ENCODE data around the gene RAD51AP1. TPM values are rescaled to one million over a fixed set of nuclear protein-coding genes. Genes with fewer than 3 reads are reported as not detected.
A peak's percentile ranks its signal among the peaks of the same experiment; 100 is the strongest.

RAD51AP1 gene
- total RNA-seq, 1 experiment from 2014 or later = 49.9 TPM

GRCh38 chr12:4591180-4591687 is 52.5 kb downstream of the RAD51AP1 start:
- no peak for DNase-seq (ENCODE audit: low read depth)

DNA sequence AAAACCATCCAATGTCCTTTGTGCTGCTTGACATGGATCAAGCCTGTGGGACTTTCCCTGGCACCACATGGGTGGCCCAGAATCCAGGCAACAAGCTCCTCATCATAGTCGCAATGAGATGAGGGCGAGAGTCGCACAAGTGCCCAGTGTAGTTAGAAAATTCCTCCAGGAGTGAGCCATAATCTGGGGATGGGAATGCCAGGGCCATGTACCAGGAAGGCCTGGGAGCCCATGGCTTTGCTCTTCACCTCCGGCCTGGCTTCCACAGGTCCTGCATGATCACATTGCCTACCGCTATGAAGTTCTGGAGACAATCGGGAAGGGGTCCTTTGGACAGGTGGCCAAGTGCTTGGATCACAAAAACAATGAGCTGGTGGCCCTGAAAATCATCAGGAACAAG is 57.2 kb downstream of the RAD51AP1 start:
- no peak for DNase-seq (ENCODE audit: low read depth)

DNA sequence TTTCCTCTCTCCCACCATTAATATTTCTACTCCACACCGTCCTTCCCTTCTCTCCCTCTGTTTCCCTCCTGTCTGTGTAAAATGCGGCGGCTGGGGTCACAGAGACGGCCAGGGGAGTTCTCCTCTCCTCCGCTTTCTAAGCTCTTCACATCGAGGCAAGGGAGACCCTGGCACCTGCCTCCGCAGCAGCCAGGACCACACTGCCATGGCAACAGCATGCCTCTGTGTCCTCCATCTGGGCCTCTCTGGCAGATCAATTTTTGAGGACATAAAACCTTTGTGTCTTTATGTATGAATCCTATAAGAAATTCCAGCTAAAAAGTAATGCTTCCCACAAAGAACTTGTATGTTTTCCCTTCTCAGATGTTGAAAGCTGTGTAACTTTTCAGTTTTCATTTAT is 64.7 kb downstream of the RAD51AP1 start:
- no peak for DNase-seq (ENCODE audit: low read depth)

GRCh38 chr12:4603946-4604345 is 65.3 kb downstream of the RAD51AP1 start:
- no peak for DNase-seq (ENCODE audit: low read depth)

DNA sequence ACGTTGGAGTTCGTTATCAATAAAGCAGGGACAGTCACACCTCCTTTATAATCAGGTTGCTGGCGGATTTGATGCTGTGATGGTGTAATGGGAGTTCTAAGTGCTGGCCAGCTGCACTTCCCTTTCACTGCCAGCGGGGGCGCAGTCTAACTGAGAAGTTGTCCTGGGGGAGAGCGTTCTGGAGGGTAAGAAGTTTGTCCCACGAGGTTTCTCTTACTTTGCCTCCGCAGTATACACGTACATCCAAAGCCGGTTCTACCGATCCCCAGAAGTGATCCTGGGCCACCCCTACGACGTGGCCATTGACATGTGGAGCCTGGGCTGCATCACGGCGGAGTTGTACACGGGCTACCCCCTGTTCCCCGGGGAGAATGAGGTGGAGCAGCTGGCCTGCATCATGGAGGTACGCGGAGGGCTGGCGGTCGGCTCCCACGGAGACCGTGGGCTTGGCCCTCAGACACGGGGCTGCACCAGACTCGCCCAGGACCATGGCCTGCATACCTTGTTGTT is 66.0 kb downstream of the RAD51AP1 start:
- peak; percentile 86 for DNase-seq (ENCODE audit: low read depth)

- DNase-seq (ENCODE audit: low read depth) = no peak
Measured at GRCh38 chr12:4607056-4607455, 68.4 kb downstream of the RAD51AP1 start.

- DNase-seq (ENCODE audit: low read depth) = no peak
Measured at GRCh38 chr12:4609071-4609470, 70.4 kb downstream of the RAD51AP1 start.

Other genes with a start within 250 kb of the RAD51AP1 start
- gene TIGAR, start 217.7 kb upstream of the RAD51AP1 start, total RNA-seq (2014; rRNA removed) = 17.2 and 18.4 TPM in 2 replicates
- 0.06 TPM in 1 of 2 replicates, not detected in the other for gene FGF23, start 159.2 kb upstream of the RAD51AP1 start, total RNA-seq (2014; rRNA removed)
- not detected in 2 replicates for gene FGF6, start 93.1 kb upstream of the RAD51AP1 start, total RNA-seq (2014; rRNA removed)
- gene DYRK4, start 23.3 kb downstream of the RAD51AP1 start, total RNA-seq (2014; rRNA removed) = 25.2 and 30.4 TPM in 2 replicates
- gene AKAP3, start 110.2 kb downstream of the RAD51AP1 start, total RNA-seq (2014; rRNA removed) = 0.52 and 1.4 TPM in 2 replicates
- 76.5 and 90.7 TPM in 2 replicates for gene NDUFA9, start 110.2 kb downstream of the RAD51AP1 start, total RNA-seq (2014; rRNA removed)
- not detected in 2 replicates for gene GALNT8, start 181.5 kb downstream of the RAD51AP1 start, total RNA-seq (2014; rRNA removed)